Prostate gland (tissue), 2 donors: ENCODE data around the gene GLTP. TPM values are rescaled to one million over a fixed set of nuclear protein-coding genes. Genes with fewer than 3 reads are reported as not detected.

Source experiments
- DNase-seq: peaks from one replicate; pipeline ENCODE4 v3.0.0-alpha.2; 2019; ENCODE audit warnings: low spot score
- H3K27ac ChIP-seq, 2 donors: fragments of 200-600 bp; sonication (generic); 2 replicates each; pipeline ENCODE4 v1.5.1; 2017 to 2019
- H3K27me3 ChIP-seq: fragments of 200-600 bp; sonication (generic); replicated peaks from 2 replicates; pipeline ENCODE4 v1.5.1; 2019; ENCODE audit not compliant: insufficient read depth
- H3K36me3 ChIP-seq, 2 donors: fragments of 200-600 bp; sonication (generic); 1 replicate in 1 of 2; 2 replicates in 1 of 2; pipeline versions ENCODE4 v1.5.1 to v1.8.1; 2017 to 2019
- H3K4me1 ChIP-seq: fragments of 200-600 bp; sonication (generic); replicated peaks from 2 replicates; pipeline ENCODE4 v1.5.1; 2019
- H3K4me3 ChIP-seq, 2 donors: fragments of 200-600 bp; sonication (generic); 2 replicates each; pipeline ENCODE4 v1.5.1; 2017 to 2019
- H3K9me3 ChIP-seq: fragments of 200-600 bp; sonication (generic); 2 replicates; pipeline ENCODE4 v1.5.1; 2017
- POLR2A ChIP-seq: fragments of 450-650 bp; IDR thresholded peaks from one replicate; pipeline ENCODE4 v1.6.1; 2016; ENCODE audit warnings: antibody characterized with exemption, mild to moderate bottlenecking
- POLR2AphosphoS5 ChIP-seq: sonication (generic); formaldehyde crosslinking; IDR thresholded peaks from one replicate; pipeline ENCODE4 v1.6.1; 2017; ENCODE audit warnings: antibody characterized with exemption
- WGBS: methylation state at CpG from one replicate; pipeline ENCODE4 v1.1.5; 2018; 5-methylcytosine and 5-hydroxymethylcytosine counted together
- intact Hi-C: fragments of 100-400 bp; cut with DNase I; formaldehyde crosslinking; loops from one replicate; pipeline ENCODE4 v1.14.2; 2022
- microRNA-seq: library from miRNA; unstranded; fragments of <30 nt; microRNA quantifications from one replicate; pipeline ENCODE4, GENCODE V29; 2016
- small RNA-seq, 2 donors: library from RNA; depleted of rRNA; stranded (forward); fragments of <200 nt; gene quantifications; one replicate each; pipeline ENCODE3, GENCODE V24; 2016
- total RNA-seq, 2 donors: library from RNA; depleted of rRNA; stranded (reverse); fragments of >200 nt; gene quantifications; one replicate each; pipeline ENCODE4 v1.1.0, GENCODE V29; 2016
- TF ChIP-seq, protein P1 (sequence below), 4 experiments: fragments of 200-600 bp in 2 of 4; fragments of 450-650 bp in 2 of 4; sonication (generic) in 2 of 4; IDR thresholded peaks; 1 replicate in 3 of 4; 2 replicates in 1 of 4; pipeline ENCODE4 v1.5.1; 2016 to 2019; ENCODE audit warnings: antibody characterized with exemption in 4 of 4, mild to moderate bottlenecking in 2 of 4, moderate library complexity in 2 of 4

Gene GLTP
- total RNA-seq, 2 donors from 2014 or later = 67.2 to 87.1 TPM

GRCh38 chr12:109802828-109803227 lies 77.5 kb downstream of the GLTP start:
- intact Hi-C loops = no loop called here
- no peak for TF ChIP-seq POLR2AphosphoS5
- TF ChIP-seq, protein P1, sequence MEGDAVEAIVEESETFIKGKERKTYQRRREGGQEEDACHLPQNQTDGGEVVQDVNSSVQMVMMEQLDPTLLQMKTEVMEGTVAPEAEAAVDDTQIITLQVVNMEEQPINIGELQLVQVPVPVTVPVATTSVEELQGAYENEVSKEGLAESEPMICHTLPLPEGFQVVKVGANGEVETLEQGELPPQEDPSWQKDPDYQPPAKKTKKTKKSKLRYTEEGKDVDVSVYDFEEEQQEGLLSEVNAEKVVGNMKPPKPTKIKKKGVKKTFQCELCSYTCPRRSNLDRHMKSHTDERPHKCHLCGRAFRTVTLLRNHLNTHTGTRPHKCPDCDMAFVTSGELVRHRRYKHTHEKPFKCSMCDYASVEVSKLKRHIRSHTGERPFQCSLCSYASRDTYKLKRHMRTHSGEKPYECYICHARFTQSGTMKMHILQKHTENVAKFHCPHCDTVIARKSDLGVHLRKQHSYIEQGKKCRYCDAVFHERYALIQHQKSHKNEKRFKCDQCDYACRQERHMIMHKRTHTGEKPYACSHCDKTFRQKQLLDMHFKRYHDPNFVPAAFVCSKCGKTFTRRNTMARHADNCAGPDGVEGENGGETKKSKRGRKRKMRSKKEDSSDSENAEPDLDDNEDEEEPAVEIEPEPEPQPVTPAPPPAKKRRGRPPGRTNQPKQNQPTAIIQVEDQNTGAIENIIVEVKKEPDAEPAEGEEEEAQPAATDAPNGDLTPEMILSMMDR (IDR thresholded peaks at IDR 0.05) = no peak
- no peak for TF ChIP-seq POLR2A

More at GRCh38 chr12:109802828-109803227, 77.5 kb downstream of the GLTP start:
- no peak overlapping the region for H3K4me3 ChIP-seq
- H3K27ac ChIP-seq = no peak overlapping the region
- no peaks in the 10 kb centered on the region for H3K9me3 ChIP-seq
- H3K27me3 ChIP-seq = no peaks in the 10 kb centered on the region
- H3K4me1 ChIP-seq = no peaks in the 10 kb centered on the region
- DNase-seq = no peak
- H3K36me3 ChIP-seq = peaks cover 0 to 3% of the 10 kb centered on the region in 2 donors
- 95% methylated on average over 15 of the region's 15 CpGs for WGBS

Small RNAs within 50 kb of the gene (microRNA-seq; reads per million reads assigned to microRNA genes)
- not detected for gene MIR4497

Small RNAs within 50 kb of the gene (small RNA-seq; reads per million reads assigned to genes)
- gene MIR4497 (0 reads per million in 2 donors), gene RN7SL441P (0 reads per million in 2 donors)

Other genes with a start within 250 kb of the GLTP start
- 10 to 100 TPM in 1 of 2 donors, 1 to 10 TPM in 1; 2.0 to 52.3 TPM for gene FAM222A, start 166.7 kb downstream of the GLTP start, total RNA-seq
- 1 to 10 TPM; 4.6 to 8.0 TPM for gene TRPV4, start 47.1 kb downstream of the GLTP start, total RNA-seq
- gene TCHP, start 19.7 kb upstream of the GLTP start, total RNA-seq = 10 to 100 TPM; 18.9 to 26.3 TPM
- 10 to 100 TPM; 20.9 to 43.3 TPM for gene GIT2, start 115.8 kb upstream of the GLTP start, total RNA-seq
- 10 to 100 TPM; 76.1 to 87.4 TPM for gene ANKRD13A, start 118.9 kb upstream of the GLTP start, total RNA-seq
- 10 to 100 TPM; 20.4 to 26.1 TPM for gene C12orf76, start 168.0 kb upstream of the GLTP start, total RNA-seq
- gene IFT81, start 243.8 kb upstream of the GLTP start, total RNA-seq = 10 to 100 TPM; 11.2 to 16.1 TPM